Iris pigment epithelial cell (primary cell): ENCODE data around the gene CHRDL1.
"Not testable (repeated sequence)": the region's sequence is repeated elsewhere in the genome, so short reads cannot be mapped to it uniquely, and the experiment has no call there.

Experiments used
- DNase-seq: peaks from one replicate; pipeline ENCODE4 v3.0.0-alpha.2; 2011; ENCODE audit warnings: low read depth

The CHRDL1 gene, protein sequence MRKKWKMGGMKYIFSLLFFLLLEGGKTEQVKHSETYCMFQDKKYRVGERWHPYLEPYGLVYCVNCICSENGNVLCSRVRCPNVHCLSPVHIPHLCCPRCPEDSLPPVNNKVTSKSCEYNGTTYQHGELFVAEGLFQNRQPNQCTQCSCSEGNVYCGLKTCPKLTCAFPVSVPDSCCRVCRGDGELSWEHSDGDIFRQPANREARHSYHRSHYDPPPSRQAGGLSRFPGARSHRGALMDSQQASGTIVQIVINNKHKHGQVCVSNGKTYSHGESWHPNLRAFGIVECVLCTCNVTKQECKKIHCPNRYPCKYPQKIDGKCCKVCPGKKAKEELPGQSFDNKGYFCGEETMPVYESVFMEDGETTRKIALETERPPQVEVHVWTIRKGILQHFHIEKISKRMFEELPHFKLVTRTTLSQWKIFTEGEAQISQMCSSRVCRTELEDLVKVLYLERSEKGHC

DNA sequence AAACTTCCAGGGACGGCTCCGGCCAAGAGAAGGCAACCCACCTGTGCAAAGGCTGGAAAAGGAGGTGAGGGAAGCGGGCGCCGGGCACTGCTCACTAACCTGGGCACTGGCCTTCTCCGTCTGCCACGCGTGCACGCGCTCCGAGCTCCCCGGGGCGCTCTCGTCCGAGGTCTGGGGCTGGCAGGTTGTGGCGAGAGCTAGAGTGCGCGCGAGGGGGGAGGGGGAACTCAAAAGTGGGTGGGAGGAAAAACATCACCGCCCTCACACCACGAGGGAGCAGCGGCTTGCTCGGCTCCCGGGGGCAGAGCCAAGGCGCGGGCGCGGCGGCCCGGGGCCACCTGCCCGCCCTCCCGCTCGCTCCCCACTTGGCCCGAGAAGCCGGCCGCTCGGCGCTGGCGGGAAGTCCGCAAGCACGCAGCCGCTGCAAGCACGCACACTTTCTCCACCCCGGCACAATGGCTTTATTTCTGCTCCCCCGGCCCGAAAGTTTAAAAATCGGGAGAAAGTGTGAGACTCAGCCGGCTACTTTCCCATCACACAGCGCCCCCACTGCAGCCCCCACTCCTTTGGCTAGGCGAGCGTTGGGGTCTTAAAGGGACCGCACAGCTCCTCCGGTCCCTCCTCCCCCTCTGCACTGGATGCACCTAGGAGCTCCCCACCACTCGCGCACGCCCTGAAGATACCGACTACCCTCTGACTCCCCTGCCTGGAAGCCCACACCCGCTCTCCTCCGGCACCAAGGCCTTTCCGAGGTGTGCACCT lies at the start of gene CHRDL1:
Gene CHRDL1 (minus strand): TSS at position 173 of the 762 bp plus-strand sequence. CDS start 3,636 bp downstream, outside the sequence.
- peak; percentile 8 for DNase-seq

DNA sequence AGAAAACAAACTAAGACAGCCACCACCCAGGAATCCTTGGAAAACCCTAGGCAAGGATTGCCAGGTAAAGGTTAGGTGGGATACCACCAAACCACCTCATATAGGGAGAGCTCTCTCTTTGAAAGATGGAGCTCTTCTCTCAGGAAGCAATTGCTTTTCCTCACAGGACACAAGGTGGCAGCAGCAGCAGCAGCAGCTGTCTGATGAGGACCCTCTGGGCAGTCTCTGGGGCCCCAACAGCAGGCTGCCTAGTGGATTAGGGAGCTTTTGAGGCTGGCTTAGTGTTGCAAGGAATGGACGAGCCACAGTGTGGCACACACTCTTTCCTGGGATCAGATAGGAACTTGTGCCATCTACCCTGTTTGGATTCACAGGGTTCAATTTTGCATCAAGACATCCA lies 41.4 kb upstream of the CHRDL1 start:
- DNase-seq: no peak

DNA sequence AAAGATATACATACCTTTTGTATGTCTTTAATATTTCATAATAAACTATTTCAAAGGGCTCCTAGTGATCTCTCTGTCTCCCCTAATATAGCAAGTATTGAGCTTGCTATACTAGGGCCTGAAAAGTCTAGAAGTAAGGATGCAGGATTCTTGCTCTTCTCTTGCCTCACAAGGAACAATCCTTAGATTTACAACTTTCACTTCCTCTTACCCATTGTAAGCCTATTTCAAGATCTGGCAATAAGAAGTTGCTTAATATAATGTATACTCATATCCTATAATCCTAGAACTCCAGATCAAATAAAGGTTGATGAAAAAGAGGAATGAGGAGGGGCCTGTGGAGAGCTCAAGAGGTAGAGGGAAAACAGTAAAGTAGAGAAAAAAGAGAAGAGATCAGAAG lies 40.8 kb upstream of the CHRDL1 start:
- DNase-seq: no peak

DNA sequence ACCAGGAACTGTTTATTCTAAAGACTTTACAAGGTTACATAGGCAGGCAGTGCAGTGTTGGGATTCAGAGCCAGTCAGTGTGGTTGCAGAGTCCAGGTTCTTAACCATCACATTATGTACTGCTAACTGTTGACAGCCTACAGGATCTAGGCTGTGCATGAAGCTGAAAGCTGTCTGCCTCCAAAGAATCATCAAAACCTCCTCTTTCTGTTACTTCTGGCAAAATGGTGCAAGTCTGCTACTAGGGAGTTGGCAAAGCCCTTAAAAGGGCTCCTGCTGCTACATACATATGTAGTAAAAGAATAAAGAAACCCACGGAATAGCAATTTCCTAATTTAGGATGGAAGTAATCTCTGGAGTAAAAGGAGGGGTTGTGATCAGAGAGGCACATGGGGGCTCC lies 40.4 kb upstream of the CHRDL1 start:
- no peak for DNase-seq

DNA sequence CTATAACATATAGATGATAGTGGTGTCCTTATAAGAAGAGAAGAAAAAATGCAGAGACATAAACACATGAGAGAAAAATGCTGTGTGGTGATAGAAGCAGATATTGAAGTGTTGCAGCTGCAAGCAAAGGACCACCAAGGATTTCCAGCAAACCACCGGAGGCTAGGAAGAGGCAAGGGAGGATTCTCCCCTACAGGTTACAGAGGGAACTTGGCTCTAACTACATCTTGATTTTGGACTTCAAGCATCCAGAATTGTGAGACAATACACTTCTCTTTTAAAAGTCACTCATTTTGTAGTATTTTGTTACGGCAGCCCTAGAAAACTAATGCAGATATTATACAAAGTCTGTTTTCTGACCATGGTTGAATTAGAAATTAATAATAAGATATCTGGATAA lies 30.4 kb upstream of the CHRDL1 start:
- no peak for DNase-seq

DNA sequence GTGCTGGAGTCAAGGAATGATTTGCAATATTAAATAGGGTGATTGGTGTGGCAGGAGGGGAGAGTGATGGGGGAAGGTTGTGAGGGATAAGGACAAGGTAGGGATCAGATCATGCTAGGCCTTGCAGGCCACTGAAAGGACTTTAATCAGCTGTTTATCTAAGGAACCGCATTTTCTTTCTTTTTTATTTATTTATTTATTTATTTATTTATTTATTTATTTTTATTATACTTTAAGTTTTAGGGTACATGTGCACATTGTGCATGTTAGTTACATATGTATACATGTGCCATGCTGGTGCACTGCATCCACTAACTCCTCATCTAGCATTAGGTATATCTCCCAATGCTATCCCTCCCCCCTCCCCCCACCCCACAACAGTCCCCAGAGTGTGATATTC lies 20.9 kb upstream of the CHRDL1 start:
- not testable (repeated sequence) for DNase-seq

DNA sequence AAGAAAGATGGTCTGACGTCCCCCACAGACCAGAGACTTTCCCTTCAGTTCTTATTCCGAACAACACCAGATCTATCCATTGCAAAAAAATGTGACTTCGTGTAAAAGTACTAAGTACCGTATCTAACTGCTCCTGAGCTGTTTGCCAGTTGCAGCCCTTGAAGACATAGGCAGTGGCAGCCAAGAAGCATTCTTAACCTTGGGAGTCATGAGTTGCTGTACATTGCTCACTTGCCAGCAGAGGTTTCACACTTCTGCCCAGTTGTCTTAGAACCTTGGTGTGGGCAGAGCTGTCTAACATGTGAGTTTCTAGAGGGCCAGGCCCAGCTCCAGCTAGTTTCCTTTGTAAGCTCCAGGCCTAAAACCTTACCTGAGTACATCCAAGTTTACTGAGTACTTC lies 10.5 kb upstream of the CHRDL1 start:
- peak; percentile 15 for DNase-seq

DNA sequence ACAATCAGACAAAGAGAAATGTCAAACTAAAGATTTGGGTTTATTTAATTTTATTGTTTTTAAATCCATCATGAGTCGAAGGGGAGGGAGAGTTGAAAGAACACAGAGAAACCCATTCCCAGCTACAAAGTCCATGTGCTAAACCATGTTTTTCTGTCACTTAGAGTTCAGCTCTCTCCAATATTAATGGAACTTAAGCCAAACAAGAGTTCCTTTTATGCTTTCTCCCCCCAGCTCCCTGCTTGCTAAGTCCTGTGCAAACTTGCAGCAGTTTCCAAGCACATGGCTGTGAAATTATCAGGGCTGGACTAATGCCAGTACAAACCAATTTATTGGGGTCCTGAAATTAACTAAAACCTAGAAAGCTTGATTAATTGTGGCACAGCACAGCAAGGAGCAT lies 9.7 kb upstream of the CHRDL1 start:
- DNase-seq: no peak

DNA sequence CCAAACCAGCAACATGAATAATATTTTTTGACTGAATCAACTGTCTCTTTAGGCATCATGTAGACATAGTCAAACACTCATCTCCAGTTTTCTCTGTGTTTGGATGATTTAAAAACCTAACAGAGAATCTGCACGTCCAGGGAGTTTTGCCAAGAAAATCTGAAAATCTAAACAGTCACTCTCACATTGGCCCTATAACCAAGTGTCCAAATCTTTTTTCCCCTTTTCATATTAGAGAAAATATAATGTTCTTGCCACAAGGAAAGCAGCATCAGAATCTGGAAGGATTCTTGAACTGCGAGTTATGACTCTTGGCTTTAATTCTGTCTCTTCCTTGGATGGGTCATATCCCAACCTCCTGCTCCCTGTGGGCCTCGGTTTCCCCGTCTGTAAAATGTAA lies 8.8 kb upstream of the CHRDL1 start:
- DNase-seq: no peak

DNA sequence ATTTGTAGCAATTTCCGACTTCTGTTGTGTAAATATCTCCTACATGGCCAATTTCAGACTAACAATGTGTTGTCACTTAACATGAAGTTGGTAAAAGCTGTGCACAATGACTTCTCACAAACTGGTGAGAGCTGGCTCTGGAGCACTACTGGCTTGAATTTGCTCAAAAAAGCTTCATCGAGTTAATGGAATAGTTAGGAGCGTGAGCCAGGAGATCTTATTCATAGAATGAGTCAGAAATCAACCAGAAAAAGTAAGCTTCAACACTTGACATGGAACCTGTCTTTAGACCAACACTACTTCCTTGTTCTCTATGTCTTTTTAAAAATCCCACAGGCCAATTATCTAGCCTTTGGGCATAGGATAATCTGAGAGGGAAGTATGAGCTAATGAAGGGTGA lies 7.9 kb upstream of the CHRDL1 start:
- DNase-seq: no peak

DNA sequence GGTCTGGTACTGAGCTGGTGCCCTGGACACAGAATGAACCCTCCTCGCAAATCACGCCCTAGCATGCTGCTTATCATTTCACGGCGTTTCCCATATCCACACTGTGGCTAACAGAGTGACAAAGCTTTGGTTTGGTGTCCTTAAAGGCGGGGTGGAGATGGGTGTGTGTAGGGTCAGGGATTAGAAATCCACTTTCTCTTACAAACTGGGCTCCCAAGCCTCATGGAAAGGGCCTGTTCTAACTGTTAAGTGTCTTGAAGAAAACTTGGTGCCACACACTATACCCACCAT lies 735 bp upstream of the CHRDL1 start:
- DNase-seq: no peak

DNA sequence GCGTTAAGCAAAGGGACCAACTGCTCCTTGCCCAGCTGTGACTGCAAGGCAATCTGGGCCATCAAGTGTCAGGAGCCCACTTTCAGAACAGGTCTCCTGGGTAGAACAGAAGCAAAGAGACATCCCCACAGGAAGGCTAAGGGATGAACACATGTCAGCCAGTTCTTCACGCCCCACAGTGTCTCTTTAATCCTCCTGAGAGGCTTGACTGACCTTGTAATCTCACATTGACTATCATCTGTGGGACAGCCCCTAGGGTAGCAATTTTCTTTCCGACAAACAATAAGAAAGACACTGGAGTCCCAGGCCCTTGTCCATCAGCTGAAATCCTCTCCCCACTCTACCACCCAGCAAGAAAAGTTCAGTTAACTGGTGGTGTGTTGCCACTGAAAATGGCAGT lies 1.0 kb downstream of the CHRDL1 start:
- DNase-seq: no peak

DNA sequence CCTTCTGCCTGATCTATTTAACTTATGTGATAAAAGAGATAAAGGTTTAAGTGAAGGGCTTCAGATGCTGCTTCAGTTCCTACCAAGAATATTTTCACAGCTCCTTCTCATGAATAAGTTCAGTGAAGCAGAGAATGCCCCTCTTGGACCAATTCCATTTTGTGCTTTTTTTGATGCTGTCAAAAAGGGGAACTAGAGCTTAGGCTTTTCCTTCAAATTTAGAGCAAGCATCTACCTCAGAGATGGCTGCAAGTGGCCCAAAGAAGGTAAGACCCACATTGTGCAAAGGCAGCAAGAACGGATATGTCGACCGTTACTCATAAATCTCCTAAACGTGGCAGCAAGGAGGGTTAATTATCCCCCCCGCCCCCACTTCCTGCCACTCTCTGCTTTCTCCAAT lies 4.5 kb downstream of the CHRDL1 start:
- no peak for DNase-seq

DNA sequence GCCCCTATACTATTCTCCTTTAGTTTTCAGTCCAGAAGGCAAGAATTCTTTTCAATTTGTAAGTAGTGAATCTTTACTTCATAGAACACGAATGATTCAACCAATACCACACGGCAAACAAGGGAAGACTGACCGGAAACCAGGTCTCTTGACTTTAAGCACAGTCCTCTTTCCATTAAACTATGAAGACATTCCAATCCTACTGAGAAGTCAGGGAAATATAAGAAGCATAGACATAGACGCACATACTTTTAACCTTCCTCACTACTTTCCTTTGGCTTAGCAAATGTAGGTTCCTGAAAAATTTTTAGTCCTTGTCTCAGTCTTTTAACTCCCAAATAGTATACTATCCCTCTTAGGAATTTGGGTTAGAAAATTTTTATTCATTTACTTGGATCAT lies 9.1 kb downstream of the CHRDL1 start:
- peak; percentile 30 for DNase-seq

DNA sequence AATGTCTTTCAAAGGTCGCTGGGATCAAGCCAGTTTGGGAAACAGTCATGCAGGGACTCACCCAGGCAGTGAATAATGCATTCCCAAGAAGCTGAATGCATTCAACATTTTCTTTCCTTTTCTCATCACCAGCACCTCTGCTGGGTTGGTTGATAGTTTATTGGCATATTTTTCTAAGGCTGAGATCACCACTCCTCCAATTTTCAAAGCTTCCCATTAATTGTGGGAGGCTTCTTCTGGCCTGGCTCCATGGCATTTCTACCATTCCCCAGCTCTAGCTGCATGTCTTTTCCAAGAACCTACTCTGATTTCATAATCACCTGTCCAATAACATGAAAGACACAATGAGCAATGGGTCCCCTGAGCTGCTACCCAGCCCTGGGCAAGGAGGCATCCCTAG lies 35.8 kb downstream of the CHRDL1 start:
- DNase-seq: peak; percentile 16

DNA sequence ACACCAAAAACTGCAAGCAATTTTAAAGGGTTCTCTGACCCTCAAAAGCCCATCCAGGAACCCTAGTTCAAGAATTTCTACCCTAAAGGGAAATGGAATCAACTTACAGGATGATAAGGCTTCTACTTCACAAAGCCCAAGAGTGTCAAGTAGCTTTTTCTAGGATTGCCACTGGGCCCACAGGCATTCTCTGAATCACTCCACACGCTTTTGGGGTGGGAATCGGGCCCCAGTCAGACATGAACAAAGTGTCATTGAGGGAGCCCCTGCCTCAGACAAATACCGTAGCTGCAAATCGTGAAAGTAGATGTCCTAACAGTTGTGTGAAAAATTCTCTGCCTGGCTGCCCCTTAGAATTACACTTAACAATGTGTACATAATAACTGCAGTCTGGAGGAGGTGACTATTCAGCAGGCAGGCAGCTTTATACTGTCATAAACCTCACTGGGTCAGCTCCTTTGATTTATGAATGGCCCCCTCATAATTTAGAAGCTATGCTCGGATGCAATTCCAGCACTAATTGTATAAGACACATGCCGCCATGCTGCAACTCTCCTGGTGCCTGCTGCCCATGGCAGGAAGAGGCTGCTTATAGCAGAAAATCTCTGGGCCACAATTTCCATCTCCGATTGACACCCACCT lies 36.7 kb downstream of the CHRDL1 start:
- DNase-seq: no peak

DNA sequence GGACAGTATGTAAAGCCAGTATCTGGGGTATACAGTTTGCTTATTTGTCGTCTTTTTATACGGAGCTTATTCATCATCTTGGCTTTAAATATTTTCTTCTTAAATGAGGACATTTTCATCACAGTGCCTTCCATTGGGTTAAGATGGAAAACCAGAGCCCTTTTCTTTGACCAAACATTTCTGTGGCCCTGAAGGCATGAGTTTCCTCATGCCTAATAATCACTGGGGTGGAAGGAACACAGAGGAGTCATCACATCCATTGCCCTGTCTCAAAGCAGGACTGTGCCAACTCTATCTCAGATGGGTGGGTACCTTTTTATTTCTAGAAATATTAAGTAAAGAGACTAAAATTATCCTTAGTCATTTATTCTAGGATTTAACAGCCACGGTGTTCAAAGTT lies 40.0 kb downstream of the CHRDL1 start:
- peak; percentile 26 for DNase-seq

DNA sequence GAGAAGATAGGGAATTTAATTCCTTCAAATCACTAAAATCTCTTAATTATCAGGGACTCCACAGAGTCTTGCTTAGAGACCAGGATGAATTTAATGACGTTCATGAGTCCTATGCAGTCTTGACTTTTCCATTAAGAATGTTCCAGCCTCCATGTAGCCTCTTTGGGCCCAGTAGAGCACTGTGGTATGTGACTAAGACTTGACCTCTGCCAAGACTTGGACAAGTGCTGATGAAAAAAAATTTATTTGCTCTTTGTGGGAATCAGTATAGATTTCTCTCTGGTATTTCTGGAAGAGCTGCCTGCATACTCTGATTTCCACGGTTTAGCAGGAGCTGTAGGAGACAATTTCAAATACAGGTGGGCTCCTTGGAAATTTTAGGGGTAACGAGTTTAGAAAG lies 40.6 kb downstream of the CHRDL1 start:
- DNase-seq: peak; percentile 35

DNA sequence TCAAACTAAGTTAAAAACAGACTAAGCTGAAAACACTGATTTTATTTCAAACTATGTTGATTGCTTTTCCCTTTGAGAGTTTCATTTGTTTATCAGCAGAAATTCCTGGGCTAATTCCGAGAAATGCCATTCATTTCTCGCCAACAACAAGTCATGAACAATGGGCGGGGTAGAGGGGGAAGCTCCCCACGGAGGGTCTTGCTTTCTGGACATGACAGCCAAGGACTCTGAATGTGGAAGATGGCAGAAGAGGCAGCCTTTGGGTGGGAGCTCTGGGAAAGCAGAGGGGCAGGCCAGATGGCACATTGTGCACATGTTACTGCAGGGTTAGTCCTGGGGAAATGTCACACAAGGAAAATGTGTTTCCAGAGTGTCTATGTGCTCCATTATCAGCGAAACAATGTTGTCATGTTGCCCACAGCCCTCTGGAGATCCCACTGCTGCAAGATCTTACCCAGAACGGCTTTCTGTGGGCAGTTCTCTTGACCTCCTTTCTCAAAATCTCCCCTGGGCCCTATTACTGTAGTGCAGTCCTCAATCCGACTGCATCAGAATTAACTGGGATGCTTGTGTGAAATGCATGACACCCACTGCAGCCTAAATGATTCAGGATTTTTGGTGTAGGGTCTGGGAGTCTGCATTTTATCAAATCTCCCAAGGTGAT lies 45.0 kb downstream of the CHRDL1 start:
- no peak for DNase-seq

DNA sequence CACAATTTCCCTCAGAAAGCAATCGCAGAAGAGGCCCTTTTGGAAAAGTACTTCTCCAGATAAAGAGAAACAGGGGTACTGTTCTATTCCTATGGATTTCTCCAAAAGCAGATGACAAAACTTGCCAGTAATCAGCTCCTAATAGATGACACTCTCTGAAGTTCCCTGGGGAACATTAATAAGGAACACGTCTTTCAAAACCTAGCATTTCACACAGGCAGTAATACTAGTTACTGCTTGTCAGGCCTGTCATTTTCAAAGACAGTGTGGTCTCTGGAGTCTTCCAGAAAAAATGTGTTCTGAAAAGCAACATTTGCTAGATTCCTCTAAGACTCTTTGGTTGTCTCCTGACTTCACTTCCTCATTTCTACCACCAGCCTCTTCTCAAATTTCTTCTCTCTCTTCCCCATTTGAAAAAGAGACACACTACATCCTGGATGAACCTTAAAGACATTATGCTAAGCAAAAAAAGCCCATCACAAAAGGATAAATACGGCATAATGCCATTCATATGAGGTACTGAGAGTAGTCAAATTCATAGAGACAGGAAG lies 47.3 kb downstream of the CHRDL1 start:
- DNase-seq: no peak

DNA sequence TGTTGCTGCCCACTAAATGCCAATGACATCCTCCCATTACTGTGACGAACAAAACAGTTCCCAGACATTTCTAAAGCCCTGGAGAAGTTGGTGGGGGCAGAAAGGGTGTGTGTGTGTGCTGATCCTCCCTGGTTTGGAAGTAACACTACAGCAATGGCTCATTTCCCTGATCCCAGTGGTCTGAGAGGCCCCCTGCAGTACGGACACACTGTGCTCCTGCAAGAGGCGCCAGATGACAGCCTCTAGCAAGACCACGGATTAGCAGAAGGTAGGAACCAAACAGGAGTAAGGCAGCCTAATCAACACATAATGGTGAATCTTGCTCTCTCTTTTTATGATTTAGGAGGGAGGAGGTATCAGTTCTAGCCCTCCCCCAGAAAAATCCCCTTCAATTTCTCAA lies 49.6 kb downstream of the CHRDL1 start:
- DNase-seq: no peak

DNA sequence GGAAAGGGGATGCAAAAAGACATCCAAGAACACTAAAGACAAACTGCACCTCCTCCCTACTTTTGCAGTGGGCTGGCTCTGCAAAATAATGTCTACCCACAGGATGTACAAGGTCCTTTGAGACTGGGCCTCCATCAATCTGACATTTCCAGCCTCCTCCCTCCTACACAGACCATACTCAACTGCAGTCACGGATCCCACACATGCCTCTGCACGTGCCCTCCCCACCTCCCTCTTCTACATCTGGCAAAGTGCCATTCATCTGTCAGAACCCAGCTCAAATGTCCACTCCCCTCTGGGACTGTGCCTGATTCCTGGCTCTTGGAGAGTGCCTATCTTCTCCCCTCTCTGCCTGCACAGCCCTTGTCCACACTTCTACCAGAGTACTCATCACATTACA lies 50.3 kb downstream of the CHRDL1 start:
- no peak for DNase-seq
